Measurements from ENCODE around the gene GXYLT1.

DNA sequence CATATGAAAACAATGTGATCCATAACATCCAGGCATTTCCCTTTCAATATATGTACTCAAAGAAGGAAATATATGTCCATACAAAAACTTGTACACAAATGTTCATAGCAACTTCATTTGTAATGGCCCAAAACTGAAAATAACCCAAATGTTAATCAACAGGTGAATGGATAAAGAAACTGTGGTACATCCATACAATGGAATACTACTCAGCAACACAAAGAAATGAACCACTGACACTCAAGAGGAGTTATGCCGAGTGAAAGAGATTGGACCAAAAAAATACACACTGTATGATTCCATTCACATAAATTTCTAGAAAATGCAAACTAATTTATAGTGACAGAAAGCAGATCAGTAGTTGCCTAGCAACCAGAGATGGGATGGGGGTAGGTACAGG is 30.3 kb upstream of the GXYLT1 start:
- TF ChIP-seq RHOXF2B (CRISPR knock-in tag; conservative IDR thresholded peaks at IDR 0.05) (no peak), MXI1 (IDR thresholded peaks at IDR 0.05; ENCODE audit: low read depth, low read length) (no peak), MAFF (IDR thresholded peaks at IDR 0.05; ENCODE audit: low read length) (no peak), EGR1 (conservative IDR thresholded peaks at IDR 0.05) (no peak), SETDB1 (IDR thresholded peaks at IDR 0.05; ENCODE audit: low read length) (no peak)
- TF ChIP-seq, protein P1, sequence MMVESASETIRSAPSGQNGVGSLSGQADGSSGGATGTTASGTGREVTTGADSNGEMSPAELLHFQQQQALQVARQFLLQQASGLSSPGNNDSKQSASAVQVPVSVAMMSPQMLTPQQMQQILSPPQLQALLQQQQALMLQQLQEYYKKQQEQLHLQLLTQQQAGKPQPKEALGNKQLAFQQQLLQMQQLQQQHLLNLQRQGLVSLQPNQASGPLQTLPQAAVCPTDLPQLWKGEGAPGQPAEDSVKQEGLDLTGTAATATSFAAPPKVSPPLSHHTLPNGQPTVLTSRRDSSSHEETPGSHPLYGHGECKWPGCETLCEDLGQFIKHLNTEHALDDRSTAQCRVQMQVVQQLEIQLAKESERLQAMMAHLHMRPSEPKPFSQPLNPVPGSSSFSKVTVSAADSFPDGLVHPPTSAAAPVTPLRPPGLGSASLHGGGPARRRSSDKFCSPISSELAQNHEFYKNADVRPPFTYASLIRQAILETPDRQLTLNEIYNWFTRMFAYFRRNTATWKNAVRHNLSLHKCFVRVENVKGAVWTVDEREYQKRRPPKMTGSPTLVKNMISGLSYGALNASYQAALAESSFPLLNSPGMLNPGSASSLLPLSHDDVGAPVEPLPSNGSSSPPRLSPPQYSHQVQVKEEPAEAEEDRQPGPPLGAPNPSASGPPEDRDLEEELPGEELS (CRISPR knock-in tag; IDR thresholded peaks at IDR 0.05; ENCODE audit: borderline replicate concordance): no peak
